HG02678 (cell line): ENCODE data around the gene RASA2.
"Not testable (repeated sequence)": the region's sequence is repeated elsewhere in the genome, so short reads cannot be mapped to it uniquely, and the experiment has no call there.

Source experiments
- ATAC-seq: cut with Tn5 transposase; IDR thresholded peaks from one replicate; pipeline ENCODE4 v1.9.1; 2021; ENCODE audit warnings: mild to moderate bottlenecking, moderate library complexity; ENCODE audit not compliant: unreplicated experiment

RASA2 gene

GRCh38 chr3:141529717-141530414 is 43.0 kb downstream of the RASA2 start:
- no peak for ATAC-seq

- ATAC-seq, result no peak
Observed at GRCh38 chr3:141530415-141530768, 43.6 kb downstream of the RASA2 start.

GRCh38 chr3:141532609-141533008 is 45.8 kb downstream of the RASA2 start:
- ATAC-seq, result no peak

- not testable (repeated sequence) for ATAC-seq
Observed at GRCh38 chr3:141536017-141536416, 49.2 kb downstream of the RASA2 start.

- ATAC-seq, result no peak
Observed at GRCh38 chr3:141537856-141538255, 51.0 kb downstream of the RASA2 start.

GRCh38 chr3:141538568-141539240 is 51.9 kb downstream of the RASA2 start:
- ATAC-seq, result no peak

GRCh38 chr3:141539431-141540187 is 52.8 kb downstream of the RASA2 start:
- ATAC-seq, result no peak

- no peak for ATAC-seq
Observed at GRCh38 chr3:141540531-141540930, 53.7 kb downstream of the RASA2 start.

GRCh38 chr3:141542202-141542969 is 55.6 kb downstream of the RASA2 start:
- no peak for ATAC-seq

GRCh38 chr3:141542989-141543388 is 56.2 kb downstream of the RASA2 start:
- no peak for ATAC-seq

- no peak for ATAC-seq
Observed at GRCh38 chr3:141544697-141545096, 57.9 kb downstream of the RASA2 start.

- ATAC-seq, result no peak
Observed at GRCh38 chr3:141546081-141546480, 59.3 kb downstream of the RASA2 start.

- ATAC-seq, result no peak
Observed at GRCh38 chr3:141546586-141546985, 59.8 kb downstream of the RASA2 start.

- no peak for ATAC-seq
Observed at GRCh38 chr3:141547791-141548190, 61.0 kb downstream of the RASA2 start.

GRCh38 chr3:141550926-141551665 is 64.3 kb downstream of the RASA2 start:
- no peak for ATAC-seq

- no peak for ATAC-seq
Observed at GRCh38 chr3:141552440-141552991, 65.7 kb downstream of the RASA2 start.

- no peak for ATAC-seq
Observed at GRCh38 chr3:141553055-141553454, 66.2 kb downstream of the RASA2 start.

- no peak for ATAC-seq
Observed at GRCh38 chr3:141556034-141556433, 69.2 kb downstream of the RASA2 start.

GRCh38 chr3:141557961-141558706 is 71.3 kb downstream of the RASA2 start:
- ATAC-seq, result no peak
